HepG2 (cell line): ENCODE results near the gene RUVBL2. TPM values are rescaled to one million over a fixed set of nuclear protein-coding genes. Genes with fewer than 3 reads are reported as not detected.
A peak's percentile ranks its signal among the peaks of the same experiment; 100 is the strongest.

Source experiments
- CBX1 ChIP-seq: IDR thresholded peaks from one replicate; pipeline ENCODE4 v1.6.1; 2016; ENCODE audit warnings: antibody characterized with exemption, low read depth
- CCDC6 ChIP-seq: sonication (generic); formaldehyde crosslinking; IDR thresholded peaks from 2 replicates; pipeline ENCODE4 v1.8.1; 2022; ENCODE audit warnings: mild to moderate bottlenecking, missing genetic modification reagents, moderate library complexity
- HOXD1 ChIP-seq: sonication (generic); formaldehyde crosslinking; IDR thresholded peaks from 2 replicates; pipeline ENCODE4 v1.5.0; 2020; ENCODE audit warnings: missing genetic modification reagents
- KDM5A ChIP-seq: fragments of 200-600 bp; sonication (generic); IDR thresholded peaks from 2 replicates; pipeline ENCODE4 v1.7.0; 2018; ENCODE audit warnings: antibody characterized with exemption, mild to moderate bottlenecking, low read length, borderline replicate concordance
- MLXIP ChIP-seq: sonication (generic); formaldehyde crosslinking; IDR thresholded peaks from 2 replicates; pipeline ENCODE4 v1.9.0; 2021; ENCODE audit warnings: missing genetic modification reagents, borderline replicate concordance
- NFKB2 ChIP-seq: sonication (generic); formaldehyde crosslinking; IDR thresholded peaks from 2 replicates; pipeline ENCODE4 v1.4.0; 2020; ENCODE audit warnings: missing genetic modification reagents, borderline replicate concordance
- NONO ChIP-seq, 2 experiments: fragments of 450-650 bp in 1 of 2; sonication (generic) in 1 of 2; formaldehyde crosslinking in 1 of 2; IDR thresholded peaks in 1 of 2; conservative IDR thresholded peaks in 1 of 2; 2 replicates each; pipeline versions ENCODE4 v1.6.1 to v1.8.0; 2017 to 2022; ENCODE audit warnings: mild to moderate bottlenecking in 1 of 2, missing genetic modification reagents in 1 of 2, moderate library complexity in 1 of 2
- RBM22 ChIP-seq: fragments of 200-400 bp; formaldehyde crosslinking; optimal IDR thresholded peaks from 2 replicates; pipeline ENCODE3; 2017; ENCODE audit warnings: mild to moderate bottlenecking, low read length, moderate library complexity
- SCMH1 ChIP-seq: sonication (generic); formaldehyde crosslinking; IDR thresholded peaks from 2 replicates; pipeline ENCODE4 v1.9.0; 2021; ENCODE audit warnings: missing genetic modification reagents, mild to moderate bottlenecking, borderline replicate concordance
- ZBTB42 ChIP-seq: sonication (generic); formaldehyde crosslinking; IDR thresholded peaks from 2 replicates; pipeline ENCODE4 v1.5.0; 2020; ENCODE audit warnings: mild to moderate bottlenecking, missing genetic modification reagents
- ZNF407 ChIP-seq: sonication (generic); formaldehyde crosslinking; IDR thresholded peaks from one replicate; pipeline ENCODE4 v1.5.1; 2020; ENCODE audit warnings: mild to moderate bottlenecking, missing genetic modification reagents; ENCODE audit errors: not compliant biosample characterization
- ZNF790 ChIP-seq: sonication (generic); formaldehyde crosslinking; IDR thresholded peaks from 2 replicates; pipeline ENCODE4 v1.8.0; 2022; ENCODE audit warnings: missing genetic modification reagents, mild to moderate bottlenecking, borderline replicate concordance
- polyA plus RNA-seq, 8 experiments: library from polyadenylated mRNA; depleted of rRNA in 3 of 8; stranded (reverse) in 7 of 8; unstranded in 1 of 8; fragments of >200 nt; fragmentation: Illumina TruSeq in 4 of 8; extraction: Trizol in 4 of 8; gene quantifications; 2 replicates each; pipeline versions ENCODE4 v1.2.1 to v1.2.3, GENCODE V29; 2011 to 2016; ENCODE audit warnings: low read depth in 4 of 8, missing spikeins in 1 of 8, mixed read lengths in 1 of 8; ENCODE audit not compliant: insufficient read depth in 1 of 8
- total RNA-seq, 5 experiments: library from RNA; depleted of rRNA; stranded (reverse); fragments of >200 nt; fragmentation: Illumina TruSeq; extraction: Trizol; gene quantifications; 2 replicates each; pipeline ENCODE4 v1.2.3, GENCODE V29; 2016; ENCODE audit warnings: low read depth in 1 of 5
- TF ChIP-seq, protein P1 (sequence below): sonication (generic); formaldehyde crosslinking; IDR thresholded peaks from 2 replicates; pipeline ENCODE4 v1.8.0; 2022; ENCODE audit warnings: missing genetic modification reagents, mild to moderate bottlenecking, inconsistent platforms, borderline replicate concordance
- TF ChIP-seq, protein P2 (sequence below): sonication (generic); formaldehyde crosslinking; IDR thresholded peaks from 2 replicates; pipeline ENCODE4 v1.5.0; 2020; ENCODE audit warnings: missing genetic modification reagents

The RUVBL2 gene
- total and polyA plus RNA-seq, 2 of the 13 experiments (the other 11 are each of a cell fraction or from before 2014, with no cell fraction given) = 120 to 122 TPM

GRCh38 chr19:48965806-48966540 lies 27.7 kb upstream of the RUVBL2 start (continued):
- TF ChIP-seq MLXIP (CRISPR knock-in tag) (no peak), CBX1 (peak; percentile 23), HOXD1 (CRISPR knock-in tag) (no peak), ZBTB42 (CRISPR knock-in tag) (no peak), ZNF407 (CRISPR knock-in tag) (peak; percentile 2), NONO (IDR thresholded peaks at IDR 0.05) (no peak), NONO (CRISPR knock-in tag; conservative IDR thresholded peaks at IDR 0.05) (peak; percentile 10; the same call in 1 of the 2 replicates), SCMH1 (no peak), RBM22 (peak; percentile 92), KDM5A (peak; percentile 65), NFKB2 (CRISPR knock-in tag) (no peak), ZNF790 (CRISPR knock-in tag) (no peak; the same call in 1 of the 2 replicates), CCDC6 (CRISPR knock-in tag) (peak; percentile 16; the same call in 1 of the 2 replicates)
- TF ChIP-seq, protein P1, sequence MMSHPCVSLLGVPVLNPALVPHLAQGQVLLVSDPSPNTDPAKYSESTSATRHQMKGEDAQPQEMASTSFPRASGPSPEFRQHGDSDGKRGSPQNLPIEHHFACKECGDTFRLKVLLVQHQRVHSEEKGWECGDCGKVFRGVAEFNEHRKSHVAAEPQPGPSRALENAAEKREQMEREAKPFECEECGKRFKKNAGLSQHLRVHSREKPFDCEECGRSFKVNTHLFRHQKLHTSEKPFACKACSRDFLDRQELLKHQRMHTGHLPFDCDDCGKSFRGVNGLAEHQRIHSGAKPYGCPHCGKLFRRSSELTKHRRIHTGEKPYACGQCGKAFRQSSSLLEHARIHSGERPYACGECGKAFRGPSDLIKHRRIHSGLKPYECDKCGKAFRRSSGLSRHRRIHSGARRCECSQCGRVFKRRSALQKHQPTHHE = no peak
- TF ChIP-seq, protein P2, sequence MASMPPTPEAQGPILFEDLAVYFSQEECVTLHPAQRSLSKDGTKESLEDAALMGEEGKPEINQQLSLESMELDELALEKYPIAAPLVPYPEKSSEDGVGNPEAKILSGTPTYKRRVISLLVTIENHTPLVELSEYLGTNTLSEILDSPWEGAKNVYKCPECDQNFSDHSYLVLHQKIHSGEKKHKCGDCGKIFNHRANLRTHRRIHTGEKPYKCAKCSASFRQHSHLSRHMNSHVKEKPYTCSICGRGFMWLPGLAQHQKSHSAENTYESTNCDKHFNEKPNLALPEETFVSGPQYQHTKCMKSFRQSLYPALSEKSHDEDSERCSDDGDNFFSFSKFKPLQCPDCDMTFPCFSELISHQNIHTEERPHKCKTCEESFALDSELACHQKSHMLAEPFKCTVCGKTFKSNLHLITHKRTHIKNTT = no peak
